ENCODE measurements around the gene CLDN5. TPM values are rescaled to one million over a fixed set of nuclear protein-coding genes. Genes with fewer than 3 reads are reported as not detected.
A peak's percentile ranks its signal among the peaks of the same experiment; 100 is the strongest.

CLDN5 gene
- total RNA-seq, 1 donor from 2014 or later = not detected

GRCh38 chr22:19568337-19569275 is 44.4 kb upstream of the CLDN5 start:
- Mint-ChIP-seq H3K4me3 (ENCODE audit: unreplicated experiment) (no peak overlapping the region), H3K27me3 (ENCODE audit: low read depth) (peaks cover 9% of the 10 kb centered on the region), H3K4me1 (ENCODE audit: low read depth) (no peaks in the 10 kb centered on the region), H3K36me3 (ENCODE audit: low read depth) (peaks cover 7% of the 10 kb centered on the region), H3K27ac (ENCODE audit: unreplicated experiment) (peak overlapping the region; percentile 25), H3K9me3 (ENCODE audit: low read depth) (peaks cover 10% of the 10 kb centered on the region)
- TF ChIP-seq CTCF (IDR thresholded peaks at IDR 0.05) = no peak
- DNase-seq (ENCODE audit: low spot score) = no peak

GRCh38 chr22:19567157-19568009 is 43.2 kb upstream of the CLDN5 start:
- Mint-ChIP-seq H3K36me3 (ENCODE audit: low read depth) (peaks cover 8% of the 10 kb centered on the region), H3K4me1 (ENCODE audit: low read depth) (no peaks in the 10 kb centered on the region), H3K4me3 (ENCODE audit: unreplicated experiment) (no peak overlapping the region), H3K27ac (ENCODE audit: unreplicated experiment) (no peak overlapping the region), H3K27me3 (ENCODE audit: low read depth) (peaks cover 9% of the 10 kb centered on the region), H3K9me3 (ENCODE audit: low read depth) (peaks cover 10% of the 10 kb centered on the region)
- TF ChIP-seq CTCF (IDR thresholded peaks at IDR 0.05) = no peak
- no peak for DNase-seq (ENCODE audit: low spot score)

GRCh38 chr22:19566279-19567156 is 42.3 kb upstream of the CLDN5 start:
- Mint-ChIP-seq H3K27me3 (ENCODE audit: low read depth) (peaks cover 9% of the 10 kb centered on the region), H3K27ac (ENCODE audit: unreplicated experiment) (no peak overlapping the region), H3K36me3 (ENCODE audit: low read depth) (peaks cover 8% of the 10 kb centered on the region), H3K9me3 (ENCODE audit: low read depth) (peaks cover 10% of the 10 kb centered on the region), H3K4me3 (ENCODE audit: unreplicated experiment) (no peak overlapping the region), H3K4me1 (ENCODE audit: low read depth) (no peaks in the 10 kb centered on the region)
- no peak for DNase-seq (ENCODE audit: low spot score)
- TF ChIP-seq CTCF (IDR thresholded peaks at IDR 0.05) = no peak

- peaks cover 10% of the 10 kb centered on the region for H3K9me3 Mint-ChIP-seq (ENCODE audit: low read depth)
- DNase-seq (ENCODE audit: low spot score) = no peak
- H3K27ac Mint-ChIP-seq (ENCODE audit: unreplicated experiment) = no peak overlapping the region
- H3K4me3 Mint-ChIP-seq (ENCODE audit: unreplicated experiment) = no peak overlapping the region
- H3K27me3 Mint-ChIP-seq (ENCODE audit: low read depth) = peaks cover 9% of the 10 kb centered on the region
- H3K4me1 Mint-ChIP-seq (ENCODE audit: low read depth) = no peaks in the 10 kb centered on the region
- no peak for TF ChIP-seq CTCF (IDR thresholded peaks at IDR 0.05)
- H3K36me3 Mint-ChIP-seq (ENCODE audit: low read depth) = peaks cover 8% of the 10 kb centered on the region
Observed at GRCh38 chr22:19565382-19566278, 41.4 kb upstream of the CLDN5 start.

All from chondrocyte (in vitro differentiated cells).